ENCODE results near the gene HDAC4. TPM values are rescaled to one million over a fixed set of nuclear protein-coding genes. Genes with fewer than 3 reads are reported as not detected.

Gene HDAC4
- polyA plus RNA-seq, 1 donor = 20.2 TPM

- no peak for DNase-seq
Measured at GRCh38 chr2:239348563-239349452, 52.0 kb downstream of the HDAC4 start.

- no peak for DNase-seq
Measured at GRCh38 chr2:239346676-239347075, 54.1 kb downstream of the HDAC4 start.

GRCh38 chr2:239345251-239345650 lies 55.6 kb downstream of the HDAC4 start:
- DNase-seq = no peak

GRCh38 chr2:239344857-239345216 lies 56.0 kb downstream of the HDAC4 start:
- no peak for DNase-seq

- DNase-seq = no peak
Measured at GRCh38 chr2:239343946-239344856, 56.6 kb downstream of the HDAC4 start.

- DNase-seq = no peak
Measured at GRCh38 chr2:239343460-239343859, 57.4 kb downstream of the HDAC4 start.

GRCh38 chr2:239341840-239342239 lies 59.0 kb downstream of the HDAC4 start:
- no peak for DNase-seq

GRCh38 chr2:239341146-239341732 lies 59.6 kb downstream of the HDAC4 start:
- no peak for DNase-seq

GRCh38 chr2:239339726-239340601 lies 60.9 kb downstream of the HDAC4 start:
- DNase-seq = no peak

GRCh38 chr2:239339241-239339640 lies 61.6 kb downstream of the HDAC4 start:
- DNase-seq = no peak

- no peak for DNase-seq
Measured at GRCh38 chr2:239337877-239338484, 62.8 kb downstream of the HDAC4 start.

GRCh38 chr2:239337122-239337876 lies 63.5 kb downstream of the HDAC4 start:
- DNase-seq = no peak

GRCh38 chr2:239331560-239331959 lies 69.3 kb downstream of the HDAC4 start:
- no peak for DNase-seq

- no peak for DNase-seq
Measured at GRCh38 chr2:239330836-239331235, 70.0 kb downstream of the HDAC4 start.

GRCh38 chr2:239329972-239330572 lies 70.7 kb downstream of the HDAC4 start:
- no peak for DNase-seq

- no peak for DNase-seq
Measured at GRCh38 chr2:239329284-239329971, 71.4 kb downstream of the HDAC4 start.

GRCh38 chr2:239328351-239329191 lies 72.2 kb downstream of the HDAC4 start:
- DNase-seq = no peak

- no peak for DNase-seq
Measured at GRCh38 chr2:239327536-239328350, 73.1 kb downstream of the HDAC4 start.

Data from hindlimb muscle (tissue), 1 donor.